ENCODE results near the gene OR5M8. TPM values are rescaled to one million over a fixed set of nuclear protein-coding genes. Genes with fewer than 3 reads are reported as not detected.

Gene OR5M8
- total RNA-seq, 8 experiments from 2014 or later, result not detected

Other genes starting within 250 kb of the OR5M8 start
- not detected for gene OR5T3, start 239.1 kb downstream of the OR5M8 start, total RNA-seq
- gene OR5T1, start 217.2 kb downstream of the OR5M8 start, total RNA-seq, result under 1 TPM in 1 of 8 experiments, not detected in 7; 0.38 TPM
- under 1 TPM in 1 of 8 experiments, not detected in 7; 0.09 TPM for gene OR8H1, start 199.1 kb downstream of the OR5M8 start, total RNA-seq
- not detected for gene OR8K3, start 176.2 kb downstream of the OR5M8 start, total RNA-seq
- not detected for gene OR8K1, start 145.3 kb downstream of the OR5M8 start, total RNA-seq
- under 1 TPM in 1 of 8 experiments, not detected in 7; 0.33 TPM for gene OR8J1, start 137.1 kb downstream of the OR5M8 start, total RNA-seq
- under 1 TPM in 1 of 8 experiments, not detected in 7; 0.33 TPM for gene OR8U1, start 115.7 kb downstream of the OR5M8 start, total RNA-seq
- gene OR5AL1, start 78.7 kb downstream of the OR5M8 start, total RNA-seq, result not detected
- gene OR5M3, start 18.0 kb downstream of the OR5M8 start, total RNA-seq, result not detected
- under 1 TPM in 1 of 8 experiments, not detected in 7; 0.28 TPM for gene OR5M11, start 51.9 kb upstream of the OR5M8 start, total RNA-seq
- under 1 TPM in 1 of 8 experiments, not detected in 7; 0.66 TPM for gene OR5M10, start 86.4 kb upstream of the OR5M8 start, total RNA-seq
- gene OR5M1, start 123.5 kb upstream of the OR5M8 start, total RNA-seq, result under 1 TPM in 3 of 8 experiments, not detected in 5; under 0.01 to 0.49 (median 0.28) TPM
- gene OR5AP2, start 151.1 kb upstream of the OR5M8 start, total RNA-seq, result under 1 TPM in 2 of 8 experiments, not detected in 6; 0.11 to 0.90 TPM
- under 1 TPM in 4 of 8 experiments, not detected in 4; 0.11 to 0.73 (median 0.42) TPM for gene OR5AR1, start 172.3 kb upstream of the OR5M8 start, total RNA-seq
- gene OR9G1, start 207.7 kb upstream of the OR5M8 start, total RNA-seq, result 1 to 10 TPM in 2 of 8 experiments, under 1 TPM in 3, not detected in 3; 0.18 to 2.1 (median 0.49) TPM

Data from motor neuron (in vitro differentiated cells).